Mesenchymal stem cell (in vitro differentiated cells and primary cell): Measurements from ENCODE around the gene GAK.

Source experiments
- DNase-seq: peaks from one replicate; pipeline ENCODE4 v3.0.0-alpha.2; 2013
- H2AFZ ChIP-seq: one replicate; pipeline ENCODE4 v1.6.1; 2013; ENCODE audit warnings: low read depth, mild to moderate bottlenecking, control low read depth, inconsistent platforms, low read length, moderate library complexity
- H2AK5ac ChIP-seq: 2 replicates; pipeline ENCODE4 v1.6.1; 2013; ENCODE audit warnings: low read length, moderate library complexity, mild to moderate bottlenecking, inconsistent platforms; ENCODE audit not compliant: severe bottlenecking
- H2BK120ac ChIP-seq: one replicate; pipeline ENCODE4 v1.6.1; 2013; ENCODE audit warnings: low read depth, mild to moderate bottlenecking, inconsistent platforms, low read length, moderate library complexity
- H2BK12ac ChIP-seq, 2 experiments: one replicate each; pipeline ENCODE4 v1.6.1; 2013; ENCODE audit warnings: inconsistent platforms in 2 of 2, low read length in 2 of 2, mild to moderate bottlenecking in 2 of 2, moderate library complexity in 2 of 2, control low read depth in 1 of 2
- H2BK15ac ChIP-seq: one replicate; pipeline ENCODE4 v1.6.1; 2013; ENCODE audit warnings: mild to moderate bottlenecking, low read depth, inconsistent platforms; ENCODE audit not compliant: poor library complexity, severe bottlenecking
- H2BK5ac ChIP-seq: 2 replicates; pipeline ENCODE4 v1.6.1; 2013; ENCODE audit warnings: low read depth, mild to moderate bottlenecking, low read length, control low read depth, inconsistent platforms; ENCODE audit not compliant: poor library complexity, severe bottlenecking
- H3K14ac ChIP-seq, 2 experiments: one replicate each; pipeline ENCODE4 v1.6.1; 2013; ENCODE audit warnings: inconsistent platforms in 2 of 2, low read length in 2 of 2, control low read depth in 1 of 2, mild to moderate bottlenecking in 1 of 2, moderate library complexity in 1 of 2
- H3K18ac ChIP-seq, 2 experiments: one replicate each; pipeline ENCODE4 v1.6.1; 2013; ENCODE audit warnings: inconsistent platforms in 2 of 2, low read length in 2 of 2, control low read depth in 1 of 2, low read depth in 1 of 2, mild to moderate bottlenecking in 1 of 2
- H3K23ac ChIP-seq, 2 experiments: one replicate each; pipeline ENCODE4 v1.6.1; 2013; ENCODE audit warnings: inconsistent platforms in 2 of 2, low read length in 2 of 2, mild to moderate bottlenecking in 2 of 2, moderate library complexity in 2 of 2, control low read depth in 1 of 2
- H3K27ac ChIP-seq: 2 replicates; pipeline ENCODE4 v1.5.1; 2013; ENCODE audit warnings: mild to moderate bottlenecking, moderate library complexity, low read length, control low read depth, inconsistent platforms; ENCODE audit not compliant: poor library complexity, severe bottlenecking
- H3K27me3 ChIP-seq, 2 experiments: 2 replicates each; pipeline versions ENCODE4 v1.6.1 to v1.7.0; 2013; ENCODE audit warnings: low read length in 2 of 2, mild to moderate bottlenecking in 2 of 2, moderate library complexity in 2 of 2, control low read depth in 1 of 2, inconsistent platforms in 1 of 2; ENCODE audit not compliant: control insufficient read depth in 1 of 2, insufficient read depth in 1 of 2
- H3K36me3 ChIP-seq, 2 experiments: 2 replicates each; pipeline versions ENCODE4 v1.6.1 to v1.7.0; 2013; ENCODE audit warnings: low read length in 2 of 2, control low read depth in 1 of 2, inconsistent platforms in 1 of 2, low read depth in 1 of 2, mild to moderate bottlenecking in 1 of 2; ENCODE audit not compliant: insufficient read depth in 2 of 2, control insufficient read depth in 1 of 2
- H3K4ac ChIP-seq, 2 experiments: one replicate each; pipeline ENCODE4 v1.6.1; 2013; ENCODE audit warnings: inconsistent platforms in 2 of 2, low read length in 2 of 2, mild to moderate bottlenecking in 2 of 2, moderate library complexity in 2 of 2, control low read depth in 1 of 2, low read depth in 1 of 2
- H3K4me1 ChIP-seq: 2 replicates; pipeline ENCODE4 v1.6.1; 2013; ENCODE audit warnings: low read depth, low read length, control low read depth; ENCODE audit not compliant: control insufficient read depth, insufficient read depth
- H3K4me2 ChIP-seq: 2 replicates; pipeline ENCODE4 v1.6.1; 2013; ENCODE audit warnings: low read length, mild to moderate bottlenecking, inconsistent platforms; ENCODE audit not compliant: poor library complexity, severe bottlenecking
- H3K4me3 ChIP-seq, 2 experiments: 2 replicates each; pipeline versions ENCODE4 v1.5.1 to v1.7.0; 2013; ENCODE audit warnings: low read length in 2 of 2, mild to moderate bottlenecking in 2 of 2, control low read depth in 1 of 2, low read depth in 1 of 2; ENCODE audit not compliant: insufficient read depth in 1 of 2
- H3K79me1 ChIP-seq: replicated peaks from 2 replicates; pipeline ENCODE4 v1.6.1; 2013; ENCODE audit warnings: mild to moderate bottlenecking, control low read depth, low read length, inconsistent platforms; ENCODE audit not compliant: poor library complexity, severe bottlenecking
- H3K9ac ChIP-seq: 2 replicates; pipeline ENCODE4 v1.7.0; 2013; ENCODE audit warnings: mild to moderate bottlenecking, low read length, moderate library complexity
- H3K9me3 ChIP-seq: 2 replicates; pipeline ENCODE4 v1.7.0; 2013; ENCODE audit warnings: mild to moderate bottlenecking, low read length; ENCODE audit not compliant: control insufficient read depth
- H4K8ac ChIP-seq: one replicate; pipeline ENCODE4 v1.6.1; 2013; ENCODE audit warnings: inconsistent platforms, mild to moderate bottlenecking, low read length, moderate library complexity
- H4K91ac ChIP-seq: one replicate; pipeline ENCODE4 v1.6.1; 2013; ENCODE audit warnings: mild to moderate bottlenecking, low read length, inconsistent platforms
- WGBS: methylation state at CpG from one replicate; pipeline ENCODE4 v1.1.7; 2013; ENCODE audit warnings: mixed read lengths; 5-methylcytosine and 5-hydroxymethylcytosine counted together

GAK gene

DNA sequence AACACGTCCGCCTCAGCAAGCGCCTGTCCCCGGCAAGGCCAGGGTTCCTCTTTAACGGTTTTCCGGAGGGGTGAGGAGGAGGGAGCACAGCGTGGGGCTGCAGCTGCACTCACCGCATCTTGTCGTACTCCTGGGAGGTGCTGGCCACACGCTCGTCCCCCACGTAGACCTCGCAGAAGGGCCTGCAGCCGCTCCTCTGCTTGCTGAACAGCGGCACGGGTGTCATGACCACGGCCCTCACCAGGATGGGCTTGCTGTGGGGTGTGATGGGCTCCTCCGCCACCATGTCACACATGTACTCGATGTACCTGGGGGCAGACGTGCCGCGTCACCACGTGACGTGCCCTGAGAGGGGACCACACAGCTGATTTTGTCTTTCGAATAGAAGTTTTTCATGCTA, 54.6 kb downstream of the GAK start:
- Histone ChIP-seq H2BK12ac (no peak overlapping the region), H3K36me3 (peaks cover 82 to 98% of the 10 kb centered on the region in 2 experiments), H2BK120ac (no peak overlapping the region), H2BK5ac (no peak overlapping the region), H3K23ac (no peak overlapping the region), H2BK15ac (no peak overlapping the region), H3K27me3 (no peaks in the 10 kb centered on the region), H4K91ac (peak overlapping the region; percentile 1), H3K4ac (no peak overlapping the region), H3K18ac (no peak overlapping the region), H2AK5ac (no peak overlapping the region), H3K79me1 (peaks cover 5% of the 10 kb centered on the region), H3K27ac (no peak overlapping the region), H3K9ac (no peak overlapping the region), H3K4me1 (no peaks in the 10 kb centered on the region), H2AFZ (no peak overlapping the region), H3K4me2 (no peak overlapping the region), H3K9me3 (no peaks in the 10 kb centered on the region), H4K8ac (no peak overlapping the region), H3K4me3 (no peak overlapping the region), H3K14ac (no peak overlapping the region)
- WGBS, result 95% methylated on average over 24 of the region's 25 CpGs
- DNase-seq, result no peak

DNA sequence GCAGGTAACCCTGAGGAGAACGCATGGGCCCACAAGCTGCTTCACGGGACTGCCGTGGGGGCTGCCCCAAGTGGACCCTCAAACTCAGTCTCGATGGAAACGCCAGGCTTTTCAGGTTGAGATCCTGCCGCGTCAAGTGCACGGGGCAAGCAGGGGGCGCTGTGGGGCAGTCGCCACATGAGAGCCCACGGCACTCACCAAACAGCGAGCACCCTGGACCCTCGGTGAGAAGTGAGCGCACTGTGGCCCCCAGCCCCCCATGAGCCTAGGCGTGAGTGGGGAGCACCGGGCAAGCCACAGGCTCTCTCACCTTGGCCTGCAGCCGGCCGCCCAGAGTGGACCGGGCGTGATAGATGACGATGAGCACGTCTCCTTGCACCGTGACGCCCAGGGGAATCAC, 55.3 kb downstream of the GAK start:
- Histone ChIP-seq H3K4me1 (no peaks in the 10 kb centered on the region), H3K23ac (no peak overlapping the region), H3K27me3 (no peaks in the 10 kb centered on the region), H3K36me3 (peaks cover 82 to 98% of the 10 kb centered on the region in 2 experiments), H2BK120ac (no peak overlapping the region), H4K8ac (no peak overlapping the region), H4K91ac (no peak overlapping the region), H3K9ac (no peak overlapping the region), H3K14ac (no peak overlapping the region), H3K18ac (no peak overlapping the region), H2BK15ac (no peak overlapping the region), H2BK5ac (no peak overlapping the region), H2AK5ac (no peak overlapping the region), H3K4me2 (no peak overlapping the region), H3K9me3 (no peaks in the 10 kb centered on the region), H3K79me1 (peaks cover 5% of the 10 kb centered on the region), H3K27ac (no peak overlapping the region), H2AFZ (no peak overlapping the region), H3K4me3 (no peak overlapping the region), H3K4ac (no peak overlapping the region), H2BK12ac (no peak overlapping the region)
- DNase-seq, result no peak
- WGBS, result 94% methylated on average over 24 of the region's 24 CpGs

DNA sequence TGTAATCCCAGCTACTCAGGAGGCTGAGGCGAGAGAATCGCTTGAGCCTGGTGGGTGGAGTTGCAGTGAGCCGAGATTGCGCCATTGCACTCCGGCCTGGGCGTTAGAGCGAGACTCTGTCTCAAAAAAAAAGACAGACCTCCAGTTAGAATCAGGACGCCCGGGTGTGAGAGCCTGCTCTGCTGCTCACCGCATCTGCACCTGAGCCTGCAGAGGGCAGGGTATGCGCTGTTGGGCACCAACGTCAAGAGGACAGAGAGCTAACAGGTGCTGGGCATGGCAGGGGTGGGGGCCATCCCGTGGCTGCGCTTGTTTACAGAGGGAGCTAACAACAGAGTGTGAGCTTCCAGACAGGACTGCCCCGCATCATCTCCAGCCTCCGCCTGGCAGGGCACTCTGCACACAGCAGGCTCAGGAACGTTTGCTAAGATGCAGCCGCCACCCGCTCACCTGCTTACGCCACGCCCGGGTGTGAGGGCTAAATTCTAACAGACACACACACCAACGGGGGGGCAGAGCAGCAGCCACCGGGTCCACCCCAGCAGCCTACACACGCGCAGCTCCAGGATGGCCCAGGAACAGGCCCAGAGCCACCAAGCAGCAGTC, 56.2 kb downstream of the GAK start:
- Histone ChIP-seq H3K79me1 (peaks cover 5% of the 10 kb centered on the region), H2AFZ (no peak overlapping the region), H3K36me3 (peaks cover 82 to 95% of the 10 kb centered on the region in 2 experiments), H3K9ac (no peak overlapping the region), H2BK5ac (no peak overlapping the region), H3K27ac (no peak overlapping the region), H2BK12ac (no peak overlapping the region), H3K27me3 (no peaks in the 10 kb centered on the region), H3K18ac (no peak overlapping the region), H2BK15ac (no peak overlapping the region), H3K4me2 (no peak overlapping the region), H2AK5ac (no peak overlapping the region), H2BK120ac (no peak overlapping the region), H3K14ac (no peak overlapping the region), H4K8ac (no peak overlapping the region), H3K4ac (no peak overlapping the region), H3K23ac (no peak overlapping the region), H4K91ac (no peak overlapping the region), H3K9me3 (no peaks in the 10 kb centered on the region), H3K4me1 (no peaks in the 10 kb centered on the region), H3K4me3 (no peak overlapping the region)
- WGBS, result 98% methylated on average over 26 of the region's 26 CpGs
- DNase-seq, result no peak

DNA sequence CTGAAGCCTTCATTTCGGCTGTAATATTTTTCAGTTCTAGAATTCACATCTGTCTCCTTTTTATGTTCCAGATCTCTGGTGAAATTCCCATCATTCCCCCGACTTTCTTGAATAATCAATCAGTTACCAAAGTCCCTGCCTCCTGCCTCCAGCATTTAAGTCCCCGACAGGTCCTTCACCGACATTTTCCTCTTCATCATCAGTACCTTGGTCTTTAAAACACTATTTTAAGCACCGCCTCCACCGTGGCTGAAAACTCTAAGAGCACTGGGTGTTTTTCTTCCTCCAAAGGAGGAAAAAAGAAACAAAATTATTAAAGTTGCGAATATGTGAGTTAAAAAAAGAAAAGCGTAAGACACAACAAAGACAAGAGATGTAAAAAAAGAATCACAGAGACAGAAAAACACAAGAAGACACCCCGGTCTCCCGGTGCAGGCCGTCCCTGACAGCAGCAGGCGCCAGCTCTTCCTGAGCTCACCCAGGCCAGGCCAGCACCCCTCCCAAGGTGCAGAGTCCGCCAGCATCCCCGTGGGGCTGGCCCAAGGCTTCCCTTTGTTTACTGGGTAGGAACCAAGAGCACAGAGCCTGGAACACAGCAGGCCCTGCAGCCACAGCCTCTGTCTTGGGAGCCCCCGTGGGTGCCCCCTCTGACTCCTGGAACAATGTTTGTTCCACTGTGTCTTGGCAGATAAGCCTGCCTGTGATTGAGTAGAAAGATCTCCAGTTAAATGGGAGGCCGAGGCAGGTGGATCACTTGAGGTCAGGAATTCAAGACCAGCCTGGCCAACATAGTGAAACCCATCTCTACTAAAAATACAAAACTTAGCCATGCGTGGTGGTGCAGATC, 56.9 kb downstream of the GAK start:
- H3K4ac ChIP-seq, result no peak overlapping the region
- no peak overlapping the region for H2AFZ ChIP-seq
- H2BK5ac ChIP-seq, result no peak overlapping the region
- H3K27ac ChIP-seq, result no peak overlapping the region
- no peak overlapping the region for H3K14ac ChIP-seq
- no peak overlapping the region for H3K23ac ChIP-seq
- no peaks in the 10 kb centered on the region for H3K4me1 ChIP-seq
- no peaks in the 10 kb centered on the region for H3K27me3 ChIP-seq
- H2BK15ac ChIP-seq, result no peak overlapping the region
- no peak overlapping the region for H3K18ac ChIP-seq
- H3K4me3 ChIP-seq, result no peak overlapping the region
- H2BK12ac ChIP-seq, result no peak overlapping the region
- no peak overlapping the region for H2AK5ac ChIP-seq
- H3K79me1 ChIP-seq, result peaks cover 5% of the 10 kb centered on the region
- peaks cover 82 to 93% of the 10 kb centered on the region in 2 experiments for H3K36me3 ChIP-seq
- H4K91ac ChIP-seq, result no peak overlapping the region
- WGBS, result 92% methylated on average over 17 of the region's 17 CpGs
- no peaks in the 10 kb centered on the region for H3K9me3 ChIP-seq
- DNase-seq, result no peak
- no peak overlapping the region for H3K4me2 ChIP-seq
- no peak overlapping the region for H3K9ac ChIP-seq
- H2BK120ac ChIP-seq, result no peak overlapping the region
- no peak overlapping the region for H4K8ac ChIP-seq
